CD4-positive, alpha-beta memory T cell (primary cell): ENCODE measurements around the gene MORF4L2. TPM values are rescaled to one million over a fixed set of nuclear protein-coding genes. Genes with fewer than 3 reads are reported as not detected.

ENCODE experiments used
- CTCF ChIA-PET: fragments of 350-600 bp; sonication (Branson Sonifier 250); formaldehyde crosslinking; loops from one replicate; lab custom pipeline; 2021; ENCODE audit warnings: inconsistent platforms; ENCODE audit not compliant: partially characterized antibody; lab: Charles Lee
- POLR2A ChIA-PET: fragments of 350-600 bp; sonication (Branson Sonifier 250); formaldehyde crosslinking; loops from one replicate; lab custom pipeline; 2021; ENCODE audit not compliant: partially characterized antibody; lab: Charles Lee
- DNase-seq, 5 donors: peaks; one replicate each; pipeline versions ENCODE4 v3.0.0 to v3.0.0-alpha.2; 2020 to 2022; ENCODE audit warnings: mixed read lengths in 1 of 5
- H3K27ac ChIP-seq: one replicate; pipeline ENCODE4 v1.7.0; 2013; ENCODE audit warnings: low read depth, low read length
- H3K27me3 ChIP-seq: 2 replicates; pipeline ENCODE4 v1.7.0; 2013; ENCODE audit warnings: mild to moderate bottlenecking, low read length, moderate library complexity; ENCODE audit not compliant: insufficient read depth
- H3K36me3 ChIP-seq: 2 replicates; pipeline ENCODE4 v1.7.0; 2013; ENCODE audit warnings: mild to moderate bottlenecking, low read length, moderate library complexity; ENCODE audit not compliant: insufficient read depth
- H3K4me1 ChIP-seq: 2 replicates; pipeline ENCODE4 v1.7.0; 2013; ENCODE audit warnings: mild to moderate bottlenecking, low read length, moderate library complexity; ENCODE audit not compliant: insufficient read depth
- H3K4me3 ChIP-seq, 2 donors: one replicate each; pipeline ENCODE4 v1.7.0; 2013; ENCODE audit warnings: low read length in 2 of 2, mild to moderate bottlenecking in 1 of 2
- H3K9me3 ChIP-seq, 2 donors: one replicate each; pipeline ENCODE4 v1.7.0; 2013; ENCODE audit warnings: low read length in 2 of 2, control low read depth in 1 of 2; ENCODE audit not compliant: control insufficient read depth in 1 of 2
- H3K27ac Mint-ChIP-seq, 7 donors: one replicate each; pipeline ENCODE4 v1.8.0; 2020 to 2021; ENCODE audit warnings: mixed read lengths in 7 of 7, mild to moderate bottlenecking in 6 of 7, inconsistent platforms in 3 of 7, moderate library complexity in 3 of 7
- H3K27me3 Mint-ChIP-seq, 2 donors: one replicate each; pipeline ENCODE4 v1.8.0; 2020 to 2021; ENCODE audit warnings: mixed read lengths in 2 of 2
- H3K36me3 Mint-ChIP-seq, 2 donors: one replicate each; pipeline ENCODE4 v1.8.0; 2020 to 2021; ENCODE audit warnings: mixed read lengths in 2 of 2, inconsistent platforms in 1 of 2, mild to moderate bottlenecking in 1 of 2
- H3K4me1 Mint-ChIP-seq, 4 donors: one replicate each; pipeline ENCODE4 v1.8.0; 2020 to 2021; ENCODE audit warnings: mixed read lengths in 4 of 4, mild to moderate bottlenecking in 1 of 4
- H3K4me3 Mint-ChIP-seq, 8 donors: one replicate each; pipeline ENCODE4 v1.8.0; 2020 to 2021; ENCODE audit warnings: mixed read lengths in 8 of 8, mild to moderate bottlenecking in 7 of 8, moderate library complexity in 6 of 8, inconsistent platforms in 3 of 8
- H3K9me3 Mint-ChIP-seq, 8 donors: one replicate each; pipeline ENCODE4 v1.8.0; 2020 to 2021; ENCODE audit warnings: mixed read lengths in 8 of 8, mild to moderate bottlenecking in 5 of 8, inconsistent platforms in 3 of 8, moderate library complexity in 1 of 8
- intact Hi-C: fragments of 100-400 bp; cut with micrococcal nuclease; formaldehyde crosslinking; loops from one replicate; pipeline ENCODE4 v1.15.1; 2023
- polyA plus RNA-seq, 2 donors: library from polyadenylated mRNA; unstranded; fragments of 300-500 nt; fragmentation: Illumina TruSeq; gene quantifications; one replicate each; pipeline ENCODE4 v1.2.3, GENCODE V29; 2021
- total RNA-seq, 2 experiments: library from RNA; stranded (reverse); gene quantifications; one replicate each; pipeline ENCODE4 v1.2.3, GENCODE V29; 2021

MORF4L2 gene
- total and polyA plus RNA-seq, 4 experiments from 2014 or later, result 78.7 to 110 (median 92.3) TPM

- Histone ChIP-seq H3K4me1 (no peaks in the 10 kb centered on the region), H3K36me3 (no peaks in the 10 kb centered on the region), H3K9me3 (no peaks in the 10 kb centered on the region), H3K27ac (no peak overlapping the region), H3K27me3 (no peaks in the 10 kb centered on the region), H3K4me3 (no peak overlapping the region)
- POLR2A ChIA-PET, result no interaction called here
- intact Hi-C loops, result no loop called here
- no peaks in the 10 kb centered on the region for H3K9me3 Mint-ChIP-seq
- CTCF ChIA-PET, result no interaction called here
- peaks cover 0 to 2% of the 10 kb centered on the region in 2 donors for H3K27me3 Mint-ChIP-seq
- H3K4me1 Mint-ChIP-seq, result no peaks in the 10 kb centered on the region
- no peak overlapping the region for H3K4me3 Mint-ChIP-seq
- H3K27ac Mint-ChIP-seq, result no peak overlapping the region
- no peaks in the 10 kb centered on the region for H3K36me3 Mint-ChIP-seq
- no peak for DNase-seq
Observed at GRCh38 chrX:103727115-103727514, 40.6 kb upstream of the MORF4L2 start.

DNA sequence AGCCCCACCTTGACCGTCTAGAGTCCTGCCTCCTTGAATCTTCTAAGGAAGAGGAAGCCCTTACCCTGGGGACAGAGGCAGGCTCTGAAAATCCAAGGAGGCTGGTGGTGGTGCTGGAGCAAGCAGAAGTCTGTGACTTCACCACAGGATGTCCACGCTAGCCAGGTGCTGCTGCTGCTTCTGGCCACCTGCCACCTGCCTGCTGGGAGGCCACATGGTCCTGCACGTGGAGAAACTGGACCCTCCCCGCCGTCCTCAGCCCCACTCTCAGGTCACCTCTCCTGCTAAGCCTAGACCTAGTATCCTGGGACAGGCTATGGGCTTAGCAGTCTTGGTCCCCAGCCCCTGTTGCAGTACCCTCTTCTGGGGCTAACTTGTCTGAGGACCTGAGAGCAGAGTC, 40.0 kb upstream of the MORF4L2 start:
- intact Hi-C loops, result no loop called here
- no peaks in the 10 kb centered on the region for H3K27me3 ChIP-seq
- no peaks in the 10 kb centered on the region for H3K36me3 ChIP-seq
- no peaks in the 10 kb centered on the region for H3K36me3 Mint-ChIP-seq
- POLR2A ChIA-PET, result no interaction called here
- no peak overlapping the region for H3K27ac Mint-ChIP-seq
- CTCF ChIA-PET, result no interaction called here
- DNase-seq, result no peak
- H3K4me1 Mint-ChIP-seq, result no peaks in the 10 kb centered on the region
- H3K27me3 Mint-ChIP-seq, result peaks cover 0 to 4% of the 10 kb centered on the region in 2 donors
- no peak overlapping the region for H3K27ac ChIP-seq
- H3K4me3 Mint-ChIP-seq, result no peak overlapping the region
- H3K9me3 Mint-ChIP-seq, result no peaks in the 10 kb centered on the region
- H3K9me3 ChIP-seq, result no peaks in the 10 kb centered on the region
- no peak overlapping the region for H3K4me3 ChIP-seq
- H3K4me1 ChIP-seq, result no peaks in the 10 kb centered on the region

- CTCF ChIA-PET, result interaction anchor here (1.5 kb wide), 1 partner anchor 10 kb away, joined by 3 read pairs; no protein-coding TSS in a partner anchor
- H3K36me3 Mint-ChIP-seq, result no peaks in the 10 kb centered on the region
- intact Hi-C loops, result no loop called here
Observed at GRCh38 chrX:103722505-103722904, 36.0 kb upstream of the MORF4L2 start.

GRCh38 chrX:103718120-103718519, 31.6 kb upstream of the MORF4L2 start:
- Histone ChIP-seq H3K27me3 (no peaks in the 10 kb centered on the region), H3K36me3 (no peaks in the 10 kb centered on the region), H3K27ac (no peak overlapping the region), H3K4me1 (no peaks in the 10 kb centered on the region), H3K9me3 (no peaks in the 10 kb centered on the region), H3K4me3 (no peak overlapping the region)
- no peak overlapping the region for H3K4me3 Mint-ChIP-seq
- no peak for DNase-seq
- peaks cover 0 to 5% of the 10 kb centered on the region in 2 donors for H3K27me3 Mint-ChIP-seq
- POLR2A ChIA-PET, result no interaction called here
- no peaks in the 10 kb centered on the region for H3K36me3 Mint-ChIP-seq
- intact Hi-C loops, result no loop called here
- H3K9me3 Mint-ChIP-seq, result no peaks in the 10 kb centered on the region
- CTCF ChIA-PET, result no interaction called here
- no peak overlapping the region for H3K27ac Mint-ChIP-seq
- no peaks in the 10 kb centered on the region for H3K4me1 Mint-ChIP-seq

More at GRCh38 chrX:103722505-103722904, 36.0 kb upstream of the MORF4L2 start:
- H3K9me3 Mint-ChIP-seq, result no peaks in the 10 kb centered on the region
- DNase-seq, result no peak
- H3K4me3 ChIP-seq, result no peak overlapping the region
- H3K36me3 ChIP-seq, result no peaks in the 10 kb centered on the region
- H3K4me1 ChIP-seq, result no peaks in the 10 kb centered on the region
- no peak overlapping the region for H3K27ac ChIP-seq
- no peak overlapping the region for H3K4me3 Mint-ChIP-seq
- H3K27me3 Mint-ChIP-seq, result peaks cover 0 to 4% of the 10 kb centered on the region in 2 donors
- POLR2A ChIA-PET, result no interaction called here
- H3K27me3 ChIP-seq, result no peaks in the 10 kb centered on the region
- no peak overlapping the region for H3K27ac Mint-ChIP-seq
- H3K9me3 ChIP-seq, result no peaks in the 10 kb centered on the region
- no peaks in the 10 kb centered on the region for H3K4me1 Mint-ChIP-seq

GRCh38 chrX:103716962-103717361, 30.5 kb upstream of the MORF4L2 start:
- Mint-ChIP-seq H3K4me1 (no peaks in the 10 kb centered on the region), H3K9me3 (no peaks in the 10 kb centered on the region), H3K4me3 (no peak overlapping the region), H3K27ac (no peak overlapping the region), H3K36me3 (no peaks in the 10 kb centered on the region), H3K27me3 (peaks cover 0 to 2% of the 10 kb centered on the region in 2 donors)
- Histone ChIP-seq H3K36me3 (no peaks in the 10 kb centered on the region), H3K4me1 (no peaks in the 10 kb centered on the region), H3K27me3 (no peaks in the 10 kb centered on the region), H3K27ac (no peak overlapping the region), H3K4me3 (no peak overlapping the region), H3K9me3 (no peaks in the 10 kb centered on the region)
- intact Hi-C loops, result no loop called here
- CTCF ChIA-PET, result no interaction called here
- no peak for DNase-seq
- POLR2A ChIA-PET, result no interaction called here

DNA sequence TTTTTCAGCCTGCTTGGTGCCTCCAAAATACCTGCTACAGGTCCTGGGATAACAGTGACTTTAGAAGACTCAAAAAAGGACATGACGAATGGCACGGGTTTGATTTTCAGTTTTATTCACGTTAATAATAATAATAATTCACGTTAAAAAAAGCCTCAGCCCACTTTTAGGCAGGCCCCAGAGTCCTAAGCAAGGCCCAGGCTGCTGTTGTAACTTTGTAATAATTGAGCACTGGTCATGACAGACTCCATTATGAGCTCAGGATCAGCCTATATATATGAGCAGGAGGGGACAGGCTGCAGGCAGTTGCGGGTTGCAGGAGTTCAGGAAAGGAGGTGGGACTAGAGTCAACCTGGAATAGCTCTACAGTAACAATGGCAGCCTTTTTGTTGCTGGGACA, 24.1 kb upstream of the MORF4L2 start, which contains the start of gene TMEM31:
Gene TMEM31 (plus strand): TSS at position 301 of the 400 bp plus-strand sequence. CDS start 1,350 bp downstream, outside the sequence.
- Histone ChIP-seq H3K9me3 (no peaks in the 10 kb centered on the region), H3K36me3 (no peaks in the 10 kb centered on the region), H3K27ac (no peak within 1 kb of the TSS), H3K4me3 (no peak within 1 kb of the TSS), H3K27me3 (no peaks in the 10 kb centered on the region), H3K4me1 (no peaks in the 10 kb centered on the region)
- Mint-ChIP-seq H3K36me3 (no peaks in the 10 kb centered on the region), H3K9me3 (no peaks in the 10 kb centered on the region), H3K4me3 (no peak within 1 kb of the TSS), H3K27ac (no peak within 1 kb of the TSS), H3K27me3 (no peaks in the 10 kb centered on the region), H3K4me1 (no peaks in the 10 kb centered on the region)
- no peak for DNase-seq
- ChIA-PET POLR2A (no interaction called here), CTCF (interaction anchor here (0.8 to 1.2 kb wide), 4 partner anchors 9 to 14 kb away, joined by 3 to 4 read pairs (median 3); no protein-coding TSS in a partner anchor)
- intact Hi-C loops, result loop anchor here (1.0 kb wide), 1 partner anchor 177 kb away; no protein-coding TSS in a partner anchor

GRCh38 chrX:103704863-103705262, 18.4 kb upstream of the MORF4L2 start:
- no peaks in the 10 kb centered on the region for H3K36me3 Mint-ChIP-seq

More at GRCh38 chrX:103704863-103705262, 18.4 kb upstream of the MORF4L2 start:
- no peak overlapping the region for H3K27ac Mint-ChIP-seq
- H3K4me1 Mint-ChIP-seq, result no peaks in the 10 kb centered on the region
- CTCF ChIA-PET, result no interaction called here
- H3K27me3 Mint-ChIP-seq, result peaks cover 2% of the 10 kb centered on the region in 2 donors
- H3K9me3 ChIP-seq, result no peaks in the 10 kb centered on the region
- intact Hi-C loops, result no loop called here
- no peaks in the 10 kb centered on the region for H3K36me3 ChIP-seq
- no peak overlapping the region for H3K27ac ChIP-seq
- H3K4me3 Mint-ChIP-seq, result no peak overlapping the region
- H3K27me3 ChIP-seq, result no peaks in the 10 kb centered on the region
- DNase-seq, result no peak
- no peaks in the 10 kb centered on the region for H3K9me3 Mint-ChIP-seq
- no peaks in the 10 kb centered on the region for H3K4me1 ChIP-seq
- POLR2A ChIA-PET, result no interaction called here
- no peak overlapping the region for H3K4me3 ChIP-seq
